GM06990 (cell line): Measurements from ENCODE around the gene BCORL1.

ENCODE experiments used
- DNase-seq: peaks from one replicate; pipeline ENCODE4 v3.0.0-alpha.2; 2011; ENCODE audit not compliant: insufficient read length; ENCODE audit errors: extremely low read depth
- H3K27me3 ChIP-seq: replicated peaks from 2 replicates; pipeline ENCODE4 v1.6.0; 2011; ENCODE audit warnings: low read length; ENCODE audit not compliant: control insufficient read depth, insufficient read depth
- H3K36me3 ChIP-seq: 2 replicates; pipeline ENCODE4 v1.5.1; 2011; ENCODE audit warnings: low read length; ENCODE audit not compliant: control insufficient read depth, insufficient read depth
- H3K4me3 ChIP-seq: replicated peaks from 2 replicates; pipeline ENCODE4 v1.5.1; 2011; ENCODE audit warnings: low read depth, mild to moderate bottlenecking, control low read depth, low read length
- CTCF ChIP-seq: IDR thresholded peaks from 2 replicates; pipeline ENCODE4 v1.5.1; 2011; ENCODE audit warnings: low read length, control low read depth, mild to moderate bottlenecking, inconsistent platforms; ENCODE audit not compliant: insufficient read depth, poor library complexity, severe bottlenecking

Gene BCORL1

GRCh38 chrX:130079824-130080406 is 97.5 kb downstream of the BCORL1 start:
- TF ChIP-seq CTCF, result peak; percentile 79
- Histone ChIP-seq H3K4me3 (no peak overlapping the region), H3K27me3 (no peaks in the 10 kb centered on the region), H3K36me3 (no peaks in the 10 kb centered on the region; the same call in none of the 2 replicates)
- no peak for DNase-seq

DNA sequence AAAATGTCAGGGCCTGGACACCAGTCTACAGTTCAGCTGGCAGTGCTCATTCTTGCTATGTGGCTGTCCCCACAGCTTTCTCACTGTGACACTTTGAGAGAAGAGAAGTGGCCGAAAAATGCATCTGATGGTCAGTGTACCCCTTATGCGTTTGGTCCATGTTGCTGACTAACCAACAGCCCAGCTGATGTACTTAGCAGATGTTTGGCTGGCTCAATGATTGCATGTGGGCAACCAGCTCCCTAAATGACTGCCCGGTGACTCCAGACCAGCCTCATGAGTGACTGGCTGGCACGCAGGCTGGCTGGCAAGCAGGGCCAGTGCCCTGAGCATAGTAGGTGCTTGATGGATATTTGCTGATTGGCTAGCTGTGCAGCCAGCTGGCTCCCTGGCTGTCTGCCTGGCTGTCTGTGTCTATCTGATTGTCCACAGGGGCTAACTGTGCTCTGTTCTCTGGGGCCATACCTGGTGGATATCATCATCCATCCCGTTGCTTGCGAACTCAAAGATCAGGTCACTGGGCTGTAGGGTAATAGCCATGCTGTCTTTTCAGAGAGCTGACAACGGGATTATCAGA is 98.4 kb downstream of the BCORL1 start:
- TF ChIP-seq CTCF, result no peak
- Histone ChIP-seq H3K36me3 (no peaks in the 10 kb centered on the region; the same call in none of the 2 replicates), H3K27me3 (no peaks in the 10 kb centered on the region), H3K4me3 (no peak overlapping the region)
- no peak for DNase-seq

- Histone ChIP-seq H3K4me3 (no peak overlapping the region), H3K27me3 (no peaks in the 10 kb centered on the region), H3K36me3 (no peaks in the 10 kb centered on the region; the same call in none of the 2 replicates)
- no peak for DNase-seq
- TF ChIP-seq CTCF, result no peak
Observed at GRCh38 chrX:130081421-130082045, 99.1 kb downstream of the BCORL1 start.

DNA sequence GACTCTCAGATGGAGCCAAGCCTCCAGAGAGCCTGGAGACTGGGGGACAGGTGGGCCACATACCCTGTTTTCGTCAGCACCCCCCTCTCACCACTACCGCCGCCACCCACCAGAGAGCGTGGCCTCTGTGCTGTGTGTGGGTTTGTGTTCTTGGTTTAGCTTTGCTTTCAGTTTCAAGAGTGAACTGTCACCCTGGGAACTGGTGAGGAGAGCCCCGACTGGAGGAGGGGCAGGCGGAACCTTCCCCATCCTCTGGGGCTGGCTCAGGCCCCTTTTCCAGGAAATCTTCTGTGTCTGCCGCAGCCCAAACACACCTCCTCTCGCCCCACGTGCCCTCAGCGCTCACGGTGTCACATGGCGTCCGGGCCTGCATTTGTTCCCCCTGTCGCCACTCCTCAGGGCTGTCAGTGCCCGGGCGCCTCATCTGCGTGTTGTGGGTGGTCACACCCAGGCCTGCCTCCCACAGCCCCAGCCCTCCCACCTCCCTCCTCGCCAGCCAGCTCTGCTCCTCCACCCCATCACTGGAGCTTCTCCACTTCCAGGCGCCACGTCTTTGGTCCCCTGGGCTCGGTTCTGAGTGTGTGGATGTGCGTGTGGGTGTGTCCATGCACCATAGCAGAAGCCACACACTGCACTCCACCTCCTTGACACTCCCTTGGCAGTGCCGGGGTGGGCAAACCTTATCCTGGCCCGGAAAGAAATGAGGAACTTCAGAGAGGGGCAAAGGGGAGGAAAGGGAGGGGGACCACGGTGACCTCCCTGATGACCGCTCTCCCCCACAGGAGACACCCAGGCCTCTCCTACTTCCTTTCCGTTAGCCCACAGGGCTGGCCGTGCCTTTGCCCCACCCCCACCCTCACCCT is 100.0 kb downstream of the BCORL1 start:
- Histone ChIP-seq H3K4me3 (peak overlapping the region; percentile 44), H3K36me3 (no peaks in the 10 kb centered on the region; the same call in none of the 2 replicates), H3K27me3 (no peaks in the 10 kb centered on the region)
- peak; percentile 60 for TF ChIP-seq CTCF
- DNase-seq, result peak; percentile 72

DNA sequence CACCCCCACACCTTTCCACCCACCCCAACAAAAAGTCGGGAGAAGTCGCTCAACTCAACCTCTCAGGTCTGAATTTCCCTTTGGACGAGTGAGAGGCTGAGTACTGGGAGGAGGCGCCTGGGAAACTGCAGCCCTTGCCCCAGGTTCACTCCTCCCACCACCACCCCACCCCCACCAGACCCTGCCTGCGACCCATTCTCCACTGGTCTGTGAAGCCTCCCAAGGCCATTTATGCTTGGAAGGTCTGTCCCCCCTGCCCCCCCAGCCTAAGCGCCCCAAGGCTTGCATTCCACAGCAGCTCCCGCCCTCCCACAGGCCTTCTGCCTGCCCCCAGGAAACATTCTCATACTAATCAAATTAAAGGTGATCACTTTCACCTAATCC is 100.7 kb downstream of the BCORL1 start:
- no peak for TF ChIP-seq CTCF
- H3K4me3 ChIP-seq, result peak overlapping the region; percentile 44
- no peaks in the 10 kb centered on the region for H3K27me3 ChIP-seq
- DNase-seq, result no peak
- H3K36me3 ChIP-seq, result no peaks in the 10 kb centered on the region; the same call in none of the 2 replicates
